ENCODE measurements around the gene SEC23IP. TPM values are rescaled to one million over a fixed set of nuclear protein-coding genes. Genes with fewer than 3 reads are reported as not detected.
"Not testable (repeated sequence)": the region's sequence is repeated elsewhere in the genome, so short reads cannot be mapped to it uniquely, and the experiment has no call there.

SEC23IP gene
- total RNA-seq, 2 experiments from 2014 or later, result 62.4 to 63.6 TPM

DNA sequence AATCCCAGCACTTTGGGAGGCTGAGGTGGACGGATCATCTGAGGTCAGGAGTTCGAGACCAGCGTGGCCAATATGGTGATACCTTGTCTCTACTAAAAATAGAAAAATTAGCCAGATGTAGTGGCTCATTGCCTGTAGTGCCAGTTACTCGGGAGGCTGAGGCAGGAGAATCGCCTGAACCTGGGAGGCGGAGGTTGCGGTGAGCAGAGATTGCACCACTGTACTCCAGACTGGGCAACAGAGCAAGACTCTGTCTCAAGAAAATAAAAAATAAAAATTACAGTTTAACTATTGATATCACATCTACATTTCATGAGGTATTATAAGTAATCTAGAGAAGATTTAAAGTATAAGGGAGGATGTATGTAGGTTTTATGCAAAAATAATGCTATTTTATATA, 15.2 kb downstream of the SEC23IP start:
- POLR2A ChIA-PET; H3K4me3 Mint-ChIP-seq; intact Hi-C loops (cut with micrococcal nuclease); CTCF ChIA-PET; H3K9me3 Mint-ChIP-seq; H3K4me1 Mint-ChIP-seq (ENCODE audit: low read depth); H3K27me3 Mint-ChIP-seq; DNase-seq; H3K27ac Mint-ChIP-seq: not testable (repeated sequence)
- H3K36me3 Mint-ChIP-seq, result peaks cover 37% of the 10 kb centered on the region

DNA sequence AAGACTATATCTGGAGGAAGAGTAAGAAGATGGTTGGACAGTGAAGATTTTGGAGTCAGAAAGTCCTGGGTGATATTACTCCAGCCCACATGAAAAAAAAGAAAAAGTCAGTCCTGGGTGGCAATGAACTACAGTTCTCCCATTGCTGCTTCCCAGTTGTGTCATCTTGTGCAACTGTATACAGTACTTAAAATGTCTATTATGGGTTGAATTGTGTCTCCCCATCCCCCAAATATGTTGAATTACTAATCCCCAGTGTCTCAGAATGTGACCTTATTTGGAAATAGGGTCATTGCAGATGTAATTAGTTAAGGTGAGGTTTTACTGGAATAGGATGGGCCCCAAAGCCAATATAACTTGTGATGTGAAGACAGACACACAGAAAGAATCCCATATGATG, 15.6 kb downstream of the SEC23IP start:
- no peak overlapping the region for H3K4me3 Mint-ChIP-seq
- POLR2A ChIA-PET, result no interaction called here
- no peak overlapping the region for H3K27ac Mint-ChIP-seq
- CTCF ChIA-PET, result no interaction called here
- intact Hi-C loops (cut with micrococcal nuclease), result no loop called here
- H3K9me3 Mint-ChIP-seq, result no peaks in the 10 kb centered on the region
- DNase-seq, result no peak
- H3K36me3 Mint-ChIP-seq, result peaks cover 38% of the 10 kb centered on the region
- no peaks in the 10 kb centered on the region for H3K4me1 Mint-ChIP-seq (ENCODE audit: low read depth)
- H3K27me3 Mint-ChIP-seq, result no peaks in the 10 kb centered on the region

DNA sequence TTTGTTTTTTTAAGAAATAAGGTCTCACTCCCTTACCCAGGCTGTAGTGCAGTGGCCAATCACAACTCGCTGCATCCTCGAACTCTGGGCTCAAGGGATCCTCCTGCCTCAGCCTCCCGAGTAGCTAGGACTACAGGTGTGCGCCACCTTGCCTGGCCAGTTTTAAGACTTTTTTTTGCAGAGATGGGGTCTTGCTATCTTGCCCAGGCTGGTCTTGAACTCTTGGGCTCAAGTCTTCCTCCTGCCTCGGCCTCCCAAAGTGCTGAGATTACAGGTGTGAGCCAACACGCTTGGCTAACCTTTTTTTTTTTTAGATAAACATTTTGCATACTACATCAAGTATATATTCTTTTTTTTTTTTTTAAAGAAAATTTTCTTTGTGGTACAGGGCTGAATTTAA, 18.2 kb downstream of the SEC23IP start:
- H3K36me3 Mint-ChIP-seq, result peaks cover 34% of the 10 kb centered on the region
- H3K4me1 Mint-ChIP-seq (ENCODE audit: low read depth), result no peaks in the 10 kb centered on the region
- no peak overlapping the region for H3K27ac Mint-ChIP-seq
- no peak overlapping the region for H3K4me3 Mint-ChIP-seq
- DNase-seq, result no peak
- intact Hi-C loops (cut with micrococcal nuclease), result no loop called here
- no peaks in the 10 kb centered on the region for H3K9me3 Mint-ChIP-seq
- no peaks in the 10 kb centered on the region for H3K27me3 Mint-ChIP-seq
- POLR2A ChIA-PET, result no interaction called here
- CTCF ChIA-PET, result no interaction called here

DNA sequence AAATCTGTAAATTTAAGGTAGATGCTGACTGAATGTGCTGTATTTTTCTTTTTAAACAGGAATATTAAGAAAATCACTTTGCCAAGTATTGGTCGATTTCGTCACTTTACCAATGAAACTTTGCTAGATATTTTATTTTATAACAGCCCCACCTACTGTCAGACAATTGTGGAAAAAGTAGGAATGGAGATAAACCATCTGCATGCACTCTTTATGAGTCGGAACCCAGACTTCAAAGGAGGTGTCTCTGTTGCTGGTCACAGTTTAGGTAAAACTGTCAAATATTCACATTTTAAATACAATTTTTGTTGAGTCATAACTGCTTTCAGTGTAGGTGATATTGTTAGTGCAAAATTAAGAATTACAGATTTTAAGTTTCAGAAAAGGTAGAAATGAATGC, 25.2 kb downstream of the SEC23IP start:
- Mint-ChIP-seq H3K27me3 (no peaks in the 10 kb centered on the region), H3K27ac (no peak overlapping the region), H3K4me1 (ENCODE audit: low read depth) (peaks cover 9% of the 10 kb centered on the region), H3K36me3 (peaks cover 49% of the 10 kb centered on the region), H3K9me3 (no peaks in the 10 kb centered on the region), H3K4me3 (no peak overlapping the region)
- intact Hi-C loops (cut with micrococcal nuclease), result no loop called here
- DNase-seq, result no peak
- ChIA-PET CTCF (no interaction called here), POLR2A (no interaction called here)

DNA sequence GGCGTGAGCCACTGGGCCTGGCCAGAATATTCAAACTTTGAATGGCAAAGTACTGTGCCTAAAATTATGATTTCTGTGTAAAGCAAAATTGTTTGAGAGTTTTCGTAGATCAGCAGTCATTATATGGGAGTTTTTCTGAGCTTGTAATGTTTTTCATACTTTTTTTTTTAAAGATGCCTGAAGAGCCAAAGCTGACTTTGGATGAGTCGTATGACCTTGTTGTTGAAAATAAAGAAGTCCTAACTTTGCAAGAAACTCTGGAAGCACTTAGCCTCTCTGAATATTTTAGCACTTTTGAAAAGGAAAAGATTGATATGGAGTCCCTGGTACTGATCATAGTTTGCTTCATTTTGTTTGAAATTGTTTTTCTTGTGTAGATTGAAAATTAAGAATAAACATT, 26.7 kb downstream of the SEC23IP start:
- no peak overlapping the region for H3K27ac Mint-ChIP-seq
- peaks cover 9% of the 10 kb centered on the region for H3K4me1 Mint-ChIP-seq (ENCODE audit: low read depth)
- no peak overlapping the region for H3K4me3 Mint-ChIP-seq

DNA sequence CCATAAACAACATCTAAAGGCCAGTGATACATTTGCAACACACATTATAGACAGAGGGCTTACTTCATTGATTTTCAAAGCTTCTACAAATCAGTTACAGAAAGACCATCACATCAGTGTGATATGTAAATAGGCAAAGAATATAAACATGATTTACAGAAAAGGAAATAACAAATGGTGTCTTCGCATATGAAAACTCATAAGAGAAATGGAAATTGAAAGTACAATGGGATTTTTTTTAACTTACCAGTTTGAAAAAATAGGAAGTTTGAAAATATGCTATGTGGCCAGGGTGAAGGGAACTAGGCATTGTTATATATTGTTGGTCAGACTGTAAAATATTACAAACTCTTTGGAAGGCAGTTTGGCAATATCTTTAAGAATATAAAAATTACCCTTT, 27.3 kb downstream of the SEC23IP start:
- Mint-ChIP-seq H3K4me3 (no peak overlapping the region), H3K4me1 (ENCODE audit: low read depth) (peaks cover 9% of the 10 kb centered on the region), H3K36me3 (peaks cover 40% of the 10 kb centered on the region), H3K27ac (no peak overlapping the region), H3K9me3 (no peaks in the 10 kb centered on the region), H3K27me3 (no peaks in the 10 kb centered on the region)
- ChIA-PET POLR2A (no interaction called here), CTCF (interaction anchor here (1.4 kb wide), 1 partner anchor 8 kb away, joined by 4 read pairs; no protein-coding TSS in a partner anchor)
- intact Hi-C loops (cut with micrococcal nuclease), result loop anchor here (5.0 kb wide), 1 partner anchor 233 kb away; no protein-coding TSS in a partner anchor
- no peak for DNase-seq

More for the DNA sequence above, 26.7 kb downstream of the SEC23IP start:
- Mint-ChIP-seq H3K9me3 (no peaks in the 10 kb centered on the region), H3K36me3 (peaks cover 43% of the 10 kb centered on the region), H3K27me3 (no peaks in the 10 kb centered on the region)
- ChIA-PET POLR2A (no interaction called here), CTCF (interaction anchor here (1.1 kb wide), 1 partner anchor 46 kb away, joined by 3 read pairs; no protein-coding TSS in a partner anchor)
- no peak for DNase-seq
- intact Hi-C loops (cut with micrococcal nuclease), result no loop called here

DNA sequence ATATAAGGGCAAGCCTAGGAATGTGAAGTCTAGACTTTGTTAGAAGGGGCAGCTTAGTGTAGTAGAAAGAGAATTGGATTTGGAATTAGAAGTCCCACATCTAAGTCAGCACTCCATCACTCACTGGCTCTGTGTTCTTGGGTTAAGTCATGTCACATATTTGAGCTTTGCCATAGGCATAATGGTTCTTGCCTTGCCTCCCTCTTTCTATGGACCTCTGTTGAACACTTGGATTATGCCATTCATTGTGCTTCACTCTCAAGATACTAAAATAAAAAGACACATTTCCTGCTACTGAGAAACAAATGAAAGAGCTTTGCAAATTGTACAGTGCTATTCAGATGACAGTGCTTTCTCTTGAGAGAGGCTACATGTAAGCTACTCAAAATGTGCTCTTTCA, 35.9 kb downstream of the SEC23IP start:
- H3K27me3 Mint-ChIP-seq, result no peaks in the 10 kb centered on the region
- intact Hi-C loops (cut with micrococcal nuclease), result no loop called here
- ChIA-PET POLR2A (no interaction called here), CTCF (interaction anchor here (1.2 kb wide), 1 partner anchor 68 kb away, joined by 3 read pairs; no protein-coding TSS in a partner anchor)
- DNase-seq, result no peak
- no peaks in the 10 kb centered on the region for H3K9me3 Mint-ChIP-seq
- H3K27ac Mint-ChIP-seq, result peak overlapping the region; percentile 0
- peaks cover 4% of the 10 kb centered on the region for H3K4me1 Mint-ChIP-seq (ENCODE audit: low read depth)
- H3K36me3 Mint-ChIP-seq, result peaks cover 38% of the 10 kb centered on the region
- no peak overlapping the region for H3K4me3 Mint-ChIP-seq

DNA sequence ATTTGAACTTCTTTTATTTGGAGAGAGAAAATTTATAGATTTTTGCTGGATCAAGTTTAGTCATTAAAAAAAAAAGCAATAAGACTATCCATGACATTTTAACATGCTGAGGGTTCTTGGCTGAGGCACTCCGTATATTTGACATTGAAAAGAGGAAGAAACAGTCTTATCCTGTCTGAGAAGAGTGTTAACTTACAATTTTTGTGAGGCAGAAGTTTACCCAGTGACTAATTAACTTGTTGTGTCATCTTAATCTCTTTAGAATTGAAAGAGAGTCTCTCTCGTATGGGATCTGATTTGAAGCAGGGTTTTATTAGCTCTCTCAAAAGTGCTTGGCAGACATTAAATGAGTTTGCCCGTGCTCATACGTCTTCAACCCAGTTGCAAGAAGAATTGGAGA, 39.3 kb downstream of the SEC23IP start:
- intact Hi-C loops (cut with micrococcal nuclease), result loop anchor here (5.0 kb wide), 1 partner anchor 405 kb away; no protein-coding TSS in a partner anchor
- ChIA-PET CTCF (no interaction called here), POLR2A (no interaction called here)
- peaks cover 40% of the 10 kb centered on the region for H3K36me3 Mint-ChIP-seq
- H3K27me3 Mint-ChIP-seq, result no peaks in the 10 kb centered on the region
- H3K4me3 Mint-ChIP-seq, result no peak overlapping the region
- H3K9me3 Mint-ChIP-seq, result no peaks in the 10 kb centered on the region
- peaks cover 4% of the 10 kb centered on the region for H3K4me1 Mint-ChIP-seq (ENCODE audit: low read depth)
- no peak overlapping the region for H3K27ac Mint-ChIP-seq
- DNase-seq, result no peak

DNA sequence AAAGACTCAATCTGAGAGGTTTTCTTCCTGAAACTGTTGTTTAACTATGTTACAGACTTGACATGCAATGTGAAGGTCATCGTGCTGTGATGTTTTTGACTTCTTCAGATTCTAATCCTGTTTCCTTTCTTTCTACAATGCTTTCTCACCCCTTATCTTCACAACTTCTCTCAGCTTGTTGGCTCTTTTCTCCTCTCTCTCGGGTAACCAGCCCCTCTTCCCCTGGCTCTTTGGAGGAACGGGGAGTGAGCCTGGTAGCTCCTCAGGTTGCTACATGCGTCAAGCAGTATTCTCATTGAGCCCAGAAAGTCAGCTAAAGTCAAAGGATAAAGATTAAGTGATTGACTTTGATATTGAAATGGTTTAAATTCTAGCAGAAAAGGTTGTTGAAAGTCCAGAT, 40.1 kb downstream of the SEC23IP start:
- peaks cover 4% of the 10 kb centered on the region for H3K4me1 Mint-ChIP-seq (ENCODE audit: low read depth)
- CTCF ChIA-PET, result interaction anchor here (0.7 to 1.3 kb wide), 2 partner anchors 404 to 1740 kb away, joined by 3 to 4 read pairs; no protein-coding TSS in a partner anchor
- H3K4me3 Mint-ChIP-seq, result no peak overlapping the region
- intact Hi-C loops (cut with micrococcal nuclease), result loop anchor here (5.0 kb wide), 1 partner anchor 405 kb away; no protein-coding TSS in a partner anchor
- no peak for DNase-seq
- H3K36me3 Mint-ChIP-seq, result peaks cover 33% of the 10 kb centered on the region
- H3K27ac Mint-ChIP-seq, result no peak overlapping the region
- H3K27me3 Mint-ChIP-seq, result no peaks in the 10 kb centered on the region
- POLR2A ChIA-PET, result no interaction called here
- no peaks in the 10 kb centered on the region for H3K9me3 Mint-ChIP-seq

DNA sequence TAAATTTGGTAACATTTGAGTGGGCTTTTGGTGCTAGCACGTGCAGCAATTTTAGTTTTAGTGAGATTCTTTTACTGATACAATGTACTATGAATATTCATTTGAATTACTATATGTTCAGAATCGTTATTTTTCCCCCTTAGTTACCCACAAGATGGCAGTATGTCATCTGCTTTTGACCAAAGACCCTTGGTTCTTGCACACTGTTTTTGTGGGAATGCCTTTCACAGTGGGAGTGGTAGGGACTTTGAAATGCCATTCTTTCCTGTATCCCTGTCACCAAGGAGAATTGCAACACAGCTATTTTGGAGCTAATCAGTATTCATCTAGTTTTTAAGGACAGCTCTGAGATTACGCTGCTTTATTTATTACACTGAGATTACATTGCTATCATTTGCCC, 40.6 kb downstream of the SEC23IP start:
- Mint-ChIP-seq H3K4me3 (no peak overlapping the region), H3K27ac (no peak overlapping the region), H3K4me1 (ENCODE audit: low read depth) (peaks cover 4% of the 10 kb centered on the region), H3K27me3 (no peaks in the 10 kb centered on the region), H3K9me3 (no peaks in the 10 kb centered on the region), H3K36me3 (peaks cover 35% of the 10 kb centered on the region)
- intact Hi-C loops (cut with micrococcal nuclease), result loop anchor here (5.0 kb wide), 1 partner anchor 404 kb away; no protein-coding TSS in a partner anchor
- ChIA-PET CTCF (interaction anchor here (0.7 to 1.3 kb wide), 2 partner anchors 183 to 404 kb away, joined by 3 to 4 read pairs; no protein-coding TSS in a partner anchor), POLR2A (no interaction called here)
- DNase-seq, result no peak

DNA sequence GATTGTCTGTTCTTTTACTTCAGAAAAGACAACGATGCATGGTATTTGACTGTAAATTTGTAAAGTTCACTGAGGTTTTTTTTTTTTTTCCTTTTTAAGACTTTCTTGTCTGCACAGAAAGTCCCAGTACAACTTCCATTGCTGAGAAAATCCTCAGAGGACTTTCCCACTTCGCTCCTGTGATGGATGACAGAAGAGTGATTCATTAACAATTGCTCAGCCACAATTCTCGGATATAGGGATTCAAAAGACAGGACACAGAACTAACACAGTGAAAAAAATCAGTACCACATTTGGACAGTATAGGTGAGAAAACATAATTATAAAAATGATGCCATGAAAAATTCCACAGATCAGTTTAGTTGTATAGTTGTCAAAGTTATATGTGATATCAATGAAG, 48.0 kb downstream of the SEC23IP start:
- intact Hi-C loops (cut with micrococcal nuclease), result no loop called here
- Mint-ChIP-seq H3K36me3 (peaks cover 37% of the 10 kb centered on the region), H3K4me1 (ENCODE audit: low read depth) (no peaks in the 10 kb centered on the region), H3K9me3 (no peaks in the 10 kb centered on the region), H3K27me3 (no peaks in the 10 kb centered on the region), H3K4me3 (no peak overlapping the region), H3K27ac (no peak overlapping the region)
- POLR2A ChIA-PET, result no interaction called here
- no peak for DNase-seq
- CTCF ChIA-PET, result interaction anchor here (0.7 kb wide), 1 partner anchor 1496 kb away, joined by 4 read pairs; no protein-coding TSS in a partner anchor

DNA sequence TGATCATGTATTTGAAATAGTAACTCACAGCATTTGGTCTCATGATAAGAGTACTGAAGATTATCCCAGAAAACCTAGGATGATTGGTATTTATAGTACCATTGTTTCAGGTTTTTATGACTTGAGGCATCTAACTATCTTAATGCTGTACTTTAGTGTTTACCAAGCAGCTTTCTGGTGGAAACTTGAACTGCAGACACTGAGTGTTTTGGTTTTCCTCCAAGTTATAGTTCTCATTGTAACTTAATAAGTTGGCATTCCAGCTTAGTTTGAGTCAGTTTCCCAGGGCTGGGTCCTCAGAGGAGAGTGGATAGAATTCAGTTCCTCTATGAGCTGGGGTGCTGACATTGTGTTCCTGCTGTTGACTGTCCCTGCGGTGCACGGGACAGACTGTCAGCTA, 50.4 kb downstream of the SEC23IP start:
- DNase-seq, result no peak
- Mint-ChIP-seq H3K27ac (no peak overlapping the region), H3K4me3 (no peak overlapping the region), H3K27me3 (no peaks in the 10 kb centered on the region), H3K4me1 (ENCODE audit: low read depth) (no peaks in the 10 kb centered on the region), H3K9me3 (no peaks in the 10 kb centered on the region), H3K36me3 (peaks cover 30% of the 10 kb centered on the region)
- ChIA-PET CTCF (interaction anchor here (0.7 kb wide), 1 partner anchor 740 kb away, joined by 3 read pairs; no protein-coding TSS in a partner anchor), POLR2A (no interaction called here)
- intact Hi-C loops (cut with micrococcal nuclease), result no loop called here

DNA sequence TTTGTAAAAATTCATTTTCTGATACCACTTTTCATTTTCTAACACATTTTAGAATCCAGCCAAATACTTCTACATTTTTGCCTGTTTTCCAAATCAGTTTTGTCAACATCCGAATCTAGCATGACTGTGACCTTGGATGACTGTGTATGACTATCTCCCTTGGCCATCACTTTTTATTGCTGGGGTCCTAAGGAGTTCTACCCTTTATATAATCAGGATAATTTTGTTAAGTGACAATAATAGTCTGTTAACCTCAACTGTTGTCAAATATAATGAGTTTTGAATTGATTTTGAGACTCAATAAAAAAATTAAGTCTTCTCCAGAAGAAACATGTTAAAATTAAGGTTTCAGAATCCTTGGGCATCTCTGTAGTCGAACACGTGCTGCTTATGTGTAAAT, 53.3 kb downstream of the SEC23IP start:
- intact Hi-C loops (cut with micrococcal nuclease), result no loop called here
- no peak overlapping the region for H3K4me3 Mint-ChIP-seq
- CTCF ChIA-PET, result no interaction called here
- DNase-seq, result no peak
- no peaks in the 10 kb centered on the region for H3K9me3 Mint-ChIP-seq
- no peaks in the 10 kb centered on the region for H3K27me3 Mint-ChIP-seq
- POLR2A ChIA-PET, result no interaction called here
- H3K4me1 Mint-ChIP-seq (ENCODE audit: low read depth), result no peaks in the 10 kb centered on the region
- peaks cover 21% of the 10 kb centered on the region for H3K36me3 Mint-ChIP-seq
- H3K27ac Mint-ChIP-seq, result no peak overlapping the region

Data from activated CD4-positive, alpha-beta memory T cell treated with anti-CD3 and anti-CD28 coated beads for 36 hours (primary cell).